ENCODE measurements around the gene SCFD2. TPM values are rescaled to one million over a fixed set of nuclear protein-coding genes. Genes with fewer than 3 reads are reported as not detected.

Gene SCFD2
- total RNA-seq, 3 donors from 2014 or later = 22.8 to 33.8 (median 25.0) TPM

GRCh38 chr4:53355930-53356521 lies 9.8 kb downstream of the SCFD2 start:
- TF ChIP-seq CTCF (IDR thresholded peaks at IDR 0.05) (no peak), POLR2AphosphoS5 (IDR thresholded peaks at IDR 0.05) (no peak), POLR2A (IDR thresholded peaks at IDR 0.05) (no peak)

GRCh38 chr4:53354012-53354722 lies 11.7 kb downstream of the SCFD2 start:
- no peaks in the 10 kb centered on the region for H3K4me1 ChIP-seq
- H3K9me3 ChIP-seq = no peaks in the 10 kb centered on the region
- no peak for DNase-seq (ENCODE audit: low spot score in 2 of 2)
- no peaks in the 10 kb centered on the region for H3K27me3 ChIP-seq
- H3K36me3 ChIP-seq = no peaks in the 10 kb centered on the region
- no peak overlapping the region for H3K4me3 ChIP-seq
- intact Hi-C loops (cut with DNase I; ENCODE audit: low total_unique reads) = no loop called here
- TF ChIP-seq POLR2A (IDR thresholded peaks at IDR 0.05) (no peak), CTCF (IDR thresholded peaks at IDR 0.05) (no peak), POLR2AphosphoS5 (IDR thresholded peaks at IDR 0.05) (no peak)
- H3K27ac ChIP-seq = no peak overlapping the region

More at GRCh38 chr4:53355930-53356521, 9.8 kb downstream of the SCFD2 start:
- H3K9me3 ChIP-seq = no peaks in the 10 kb centered on the region
- no peak overlapping the region for H3K27ac ChIP-seq
- H3K27me3 ChIP-seq = no peaks in the 10 kb centered on the region
- no peaks in the 10 kb centered on the region for H3K4me1 ChIP-seq
- DNase-seq (ENCODE audit: low spot score in 2 of 2) = no peak
- no peaks in the 10 kb centered on the region for H3K36me3 ChIP-seq
- H3K4me3 ChIP-seq = no peak overlapping the region
- intact Hi-C loops (cut with DNase I; ENCODE audit: low total_unique reads) = no loop called here

GRCh38 chr4:53349091-53349491 lies 16.8 kb downstream of the SCFD2 start:
- intact Hi-C loops (cut with DNase I; ENCODE audit: low total_unique reads) = no loop called here
- Histone ChIP-seq H3K9me3 (no peaks in the 10 kb centered on the region), H3K4me3 (no peak overlapping the region), H3K27me3 (no peaks in the 10 kb centered on the region), H3K4me1 (no peaks in the 10 kb centered on the region), H3K36me3 (no peaks in the 10 kb centered on the region), H3K27ac (no peak overlapping the region)
- DNase-seq (ENCODE audit: low spot score in 2 of 2) = no peak
- no peak for TF ChIP-seq POLR2A (IDR thresholded peaks at IDR 0.05)
- TF ChIP-seq CTCF (IDR thresholded peaks at IDR 0.05) = no peak
- no peak for TF ChIP-seq POLR2AphosphoS5 (IDR thresholded peaks at IDR 0.05)

- H3K4me1 ChIP-seq = no peaks in the 10 kb centered on the region
- H3K27ac ChIP-seq = no peak overlapping the region
- no peak for TF ChIP-seq POLR2AphosphoS5 (IDR thresholded peaks at IDR 0.05)
- TF ChIP-seq POLR2A (IDR thresholded peaks at IDR 0.05) = no peak
- TF ChIP-seq CTCF (IDR thresholded peaks at IDR 0.05) = no peak
- no peak overlapping the region for H3K4me3 ChIP-seq
- DNase-seq (ENCODE audit: low spot score in 2 of 2) = no peak
- intact Hi-C loops (cut with DNase I; ENCODE audit: low total_unique reads) = no loop called here
- no peaks in the 10 kb centered on the region for H3K9me3 ChIP-seq
- no peaks in the 10 kb centered on the region for H3K36me3 ChIP-seq
- no peaks in the 10 kb centered on the region for H3K27me3 ChIP-seq
Observed at GRCh38 chr4:53348046-53348445, 17.8 kb downstream of the SCFD2 start.
